Pons (tissue), 1 donor: ENCODE measurements around the gene OPCML.

Experiments
- DNase-seq: peaks from one replicate; pipeline ENCODE4 v3.0.0-alpha.2; 2016; ENCODE audit warnings: low spot score

Gene OPCML

DNA sequence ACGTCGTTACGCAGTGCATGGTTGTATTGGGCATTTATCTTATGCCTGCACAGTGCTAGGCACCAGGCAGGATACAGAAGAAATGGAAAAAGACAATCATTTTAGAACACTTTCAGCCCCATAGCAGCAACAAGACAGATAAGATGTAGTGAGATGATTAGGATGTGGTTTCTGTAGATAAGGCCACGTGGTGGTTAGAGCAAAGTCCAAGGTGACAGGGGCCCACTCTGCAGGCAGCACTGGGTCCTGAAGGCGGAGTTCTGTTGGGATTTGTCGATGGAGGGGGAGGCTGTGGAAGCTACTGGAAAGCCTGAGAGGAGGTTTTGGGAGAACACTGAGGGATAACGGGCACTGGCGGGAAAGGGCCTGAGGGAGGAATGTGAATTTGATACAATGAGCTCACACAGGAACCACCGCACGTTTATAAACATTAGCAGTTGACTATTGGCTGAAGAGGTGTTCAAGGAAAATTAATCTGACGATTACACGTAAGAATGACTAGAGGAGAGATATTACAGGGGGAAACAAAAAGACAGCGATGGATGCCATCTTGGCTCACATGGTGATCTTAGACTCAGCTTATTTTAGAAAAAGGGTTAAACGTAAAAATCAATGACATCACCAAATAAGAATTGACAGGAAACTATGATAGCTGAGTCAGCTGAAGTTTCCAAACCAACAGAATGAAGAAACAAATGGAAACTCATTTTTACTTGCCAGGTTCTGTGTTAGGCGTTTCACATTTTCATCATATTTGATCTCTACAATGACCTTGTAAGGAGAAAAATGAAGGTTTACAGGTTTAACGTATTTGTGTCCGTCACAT lies 551.0 kb downstream of the OPCML start:
- no peak for DNase-seq

DNA sequence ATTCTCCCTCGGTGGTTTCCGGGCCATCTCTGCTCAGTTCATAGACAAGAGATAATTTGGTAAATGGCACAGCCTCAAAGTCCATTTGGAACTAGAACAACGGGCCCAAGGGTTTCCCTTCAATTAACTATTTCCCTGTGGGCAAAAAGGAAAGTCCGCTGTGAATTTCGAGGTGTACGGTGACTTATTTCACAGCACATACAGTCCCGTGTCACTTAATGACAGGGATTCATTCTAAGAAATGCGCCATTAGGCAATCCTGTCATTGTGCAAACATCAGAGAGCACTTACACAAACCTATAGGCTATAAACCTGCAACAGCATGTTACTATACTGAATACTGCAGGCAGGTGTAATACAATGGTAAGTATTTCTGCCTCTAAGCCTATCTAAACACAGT lies 551.6 kb downstream of the OPCML start:
- no peak for DNase-seq

DNA sequence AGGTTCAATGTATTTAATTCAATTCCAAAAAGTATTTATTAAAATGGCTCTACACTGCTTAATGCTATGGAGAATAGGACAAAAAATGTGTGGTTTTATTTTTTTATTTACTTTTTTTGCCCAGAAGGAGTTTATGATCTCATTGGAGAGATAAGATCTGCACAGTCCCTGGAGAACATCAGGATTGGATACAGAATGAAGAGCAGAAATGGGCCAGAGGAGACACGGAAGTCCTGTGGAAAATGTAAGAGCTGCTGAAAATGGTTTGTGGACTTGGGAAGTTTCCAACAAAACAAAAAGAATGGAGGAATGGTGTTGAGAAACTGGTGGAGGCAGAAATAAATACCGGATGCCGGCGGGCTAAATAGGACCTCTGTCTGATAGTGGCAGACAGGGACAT lies 554.6 kb downstream of the OPCML start:
- no peak for DNase-seq

DNA sequence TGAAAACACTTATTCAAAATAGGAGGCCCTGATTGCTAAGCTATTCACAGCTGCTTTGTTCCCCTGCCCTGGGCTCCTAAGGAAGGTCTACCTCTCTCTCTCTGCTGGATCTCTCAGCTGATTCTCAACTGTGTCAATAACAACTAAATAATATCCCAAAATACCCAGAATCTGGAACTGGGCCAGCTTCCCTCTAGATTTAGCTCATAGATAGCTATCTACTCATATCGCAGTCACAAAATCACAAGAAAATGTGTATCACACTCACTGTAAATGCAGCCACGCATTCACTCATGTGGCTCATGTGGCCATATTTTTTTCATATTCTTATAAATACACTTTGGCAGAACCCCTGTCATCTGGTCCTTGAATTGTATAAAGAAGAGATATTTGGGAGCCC lies 555.1 kb downstream of the OPCML start:
- DNase-seq, result no peak

DNA sequence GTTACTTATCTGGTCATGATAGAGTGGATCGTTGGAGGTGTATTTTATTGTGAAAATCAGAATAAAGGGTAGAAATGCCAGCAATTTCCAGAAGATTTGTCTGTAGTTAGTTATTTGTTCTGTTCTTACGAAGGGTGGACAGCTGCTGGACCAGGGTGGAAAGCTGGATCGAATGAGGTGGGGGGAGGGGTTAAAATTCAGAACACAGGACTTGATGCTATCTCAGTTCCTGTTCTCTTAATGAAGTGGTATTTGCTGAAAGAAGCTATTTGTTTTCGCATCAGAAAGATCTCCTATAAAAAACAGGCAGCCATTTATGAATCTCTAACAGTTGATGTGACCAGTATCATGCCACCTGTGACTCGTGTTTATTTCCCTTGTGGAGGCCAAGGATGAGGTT lies 556.2 kb downstream of the OPCML start:
- no peak for DNase-seq

DNA sequence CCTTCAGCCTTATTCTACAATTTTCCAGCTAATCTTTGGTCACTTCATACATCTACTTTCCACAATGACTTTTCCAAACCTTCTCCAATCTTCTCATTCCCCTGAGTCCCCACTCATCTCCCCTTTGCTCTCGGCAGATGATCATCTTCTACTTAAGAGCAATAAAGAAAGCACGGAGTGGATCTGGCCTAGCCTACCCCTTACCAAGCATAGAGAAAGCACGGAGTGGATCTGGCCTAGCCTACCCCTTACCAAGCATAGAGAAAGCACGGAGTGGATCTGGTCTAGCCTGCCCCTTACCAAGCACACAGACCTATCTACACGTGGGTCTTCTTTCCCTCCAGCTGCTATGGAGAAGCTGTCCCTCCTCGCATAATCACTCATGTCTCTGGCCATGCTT lies 558.6 kb downstream of the OPCML start:
- no peak for DNase-seq

DNA sequence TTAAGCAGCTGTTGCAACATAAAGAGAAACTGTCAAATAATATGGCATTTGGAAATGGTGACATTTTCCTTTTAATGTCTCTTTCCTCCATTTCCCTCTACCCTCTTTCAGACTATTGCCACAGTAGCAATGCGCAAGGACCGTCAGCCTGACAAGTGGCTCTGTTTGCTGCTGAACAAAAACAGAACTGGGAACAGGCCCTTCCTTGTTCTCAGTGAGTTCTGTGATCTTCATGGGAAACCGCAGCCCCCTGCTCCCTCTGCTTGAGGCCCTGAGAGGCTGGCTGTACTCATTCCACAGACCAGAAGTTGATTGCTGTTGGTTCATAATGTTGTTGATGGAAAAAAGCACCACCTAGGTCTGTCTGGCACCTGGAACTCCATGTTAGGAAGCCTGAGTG lies 559.7 kb downstream of the OPCML start:
- DNase-seq, result peak; percentile 94

DNA sequence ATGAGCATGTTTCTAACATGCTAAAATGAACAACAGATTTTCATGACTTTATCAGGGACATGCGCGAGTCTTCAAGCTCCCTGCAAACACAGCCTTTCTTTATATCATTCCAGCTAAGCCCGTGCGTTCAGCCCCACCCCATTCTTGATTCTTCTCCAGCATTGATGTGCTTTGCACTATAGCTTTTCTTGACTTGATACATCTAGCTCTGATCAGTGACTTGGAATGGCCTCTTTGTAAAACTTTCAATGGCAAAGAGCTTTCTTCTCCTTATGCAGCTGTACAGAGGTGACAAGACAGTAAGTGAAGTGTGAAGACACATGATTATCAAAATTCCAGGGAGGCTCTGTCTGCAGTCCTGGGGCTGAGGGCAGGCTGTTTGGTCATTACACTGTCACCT lies 561.0 kb downstream of the OPCML start:
- DNase-seq, result peak; percentile 38

DNA sequence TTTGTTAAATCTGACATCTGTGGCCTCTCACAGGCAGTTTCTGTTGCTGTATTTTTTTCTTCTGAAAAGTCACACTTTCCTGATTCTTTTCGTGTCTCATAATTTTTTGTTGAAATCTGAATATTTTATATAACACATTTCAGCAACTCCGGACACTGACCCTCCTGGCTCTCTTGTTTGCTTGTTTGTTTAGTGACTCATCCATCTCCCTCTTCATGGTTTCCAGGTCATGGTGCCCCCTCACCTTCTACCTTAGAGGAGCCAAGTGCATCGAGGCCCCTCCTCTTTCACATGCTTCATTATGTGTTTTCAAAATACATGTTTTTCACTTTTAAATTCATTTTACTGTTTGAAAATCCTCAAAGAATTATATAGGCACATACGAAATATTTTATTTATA lies 562.4 kb downstream of the OPCML start:
- DNase-seq, result no peak

DNA sequence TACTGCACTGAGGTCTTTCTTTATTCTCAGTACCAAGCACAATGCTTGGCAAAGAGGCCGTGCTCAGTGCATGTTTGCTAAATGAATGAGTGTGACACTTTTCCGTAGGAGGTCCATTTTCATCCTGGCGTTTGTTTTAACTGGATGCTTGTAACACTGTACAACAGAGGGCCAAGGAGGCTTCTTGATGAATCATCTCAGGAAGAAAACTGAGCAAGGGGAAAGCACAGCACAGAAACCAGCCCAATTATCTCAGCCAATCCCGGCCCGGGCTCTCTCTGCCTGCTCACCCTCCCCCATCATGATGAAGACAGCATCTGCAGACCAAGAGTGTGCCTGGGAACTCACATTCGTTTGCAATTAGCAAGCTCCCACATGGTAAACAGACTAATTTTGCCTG lies 570.3 kb downstream of the OPCML start:
- peak; percentile 71 for DNase-seq

DNA sequence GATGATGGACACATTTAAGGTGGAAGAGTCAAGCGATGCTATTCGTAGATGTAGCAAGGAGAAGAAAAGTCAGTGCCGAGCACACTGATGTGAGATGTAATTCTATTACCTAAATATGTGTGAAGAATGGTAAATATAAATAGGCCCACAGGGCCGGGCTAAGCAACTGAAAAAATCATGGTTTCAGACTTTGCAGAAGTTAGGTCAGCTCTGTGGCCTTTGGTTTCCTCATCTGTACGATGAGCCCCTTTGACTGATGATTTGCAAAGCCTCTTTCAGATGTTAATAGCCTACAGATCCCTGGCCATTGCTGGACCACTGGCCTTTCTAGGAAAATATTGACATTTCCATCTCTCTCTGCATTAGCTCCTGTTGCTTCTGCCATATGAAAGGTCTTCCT lies 570.8 kb downstream of the OPCML start:
- DNase-seq, result no peak

DNA sequence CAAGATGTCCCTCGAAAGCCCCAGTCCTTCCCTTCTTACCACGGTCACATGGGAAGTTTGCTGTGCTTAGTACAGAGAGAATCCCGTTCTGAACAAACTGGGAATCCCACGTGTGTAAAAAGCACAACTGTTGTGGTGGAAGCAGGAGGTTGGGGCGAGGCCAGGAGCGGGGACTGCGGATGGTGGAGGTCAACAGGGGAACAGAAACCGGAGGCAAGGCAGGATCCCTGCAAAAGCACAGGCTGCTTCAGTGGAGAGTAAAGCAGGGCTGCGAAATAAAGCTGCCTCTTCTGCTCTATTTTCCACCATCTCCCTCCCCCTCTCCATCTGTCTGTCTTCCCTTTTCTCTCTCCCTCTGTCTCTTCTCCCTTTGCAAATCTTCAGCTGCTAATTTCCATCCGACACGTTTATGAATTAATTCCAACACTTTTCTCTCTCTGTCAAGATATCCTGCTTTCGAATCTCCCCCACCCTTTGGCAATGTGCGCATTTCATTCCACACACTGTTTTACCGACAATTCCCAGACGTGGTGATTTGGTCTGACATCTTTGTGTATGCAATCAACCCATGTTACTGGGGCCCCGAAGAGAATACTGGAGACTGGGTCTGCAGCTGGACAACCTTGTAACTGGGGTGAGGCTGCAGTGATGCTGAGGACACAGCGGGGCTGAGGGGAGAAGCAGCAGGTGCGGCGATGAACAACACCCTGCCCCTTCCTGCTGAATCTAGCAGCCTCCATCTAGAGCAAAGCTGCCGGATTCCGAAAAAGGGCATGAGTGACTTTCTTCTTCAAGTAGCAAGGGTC lies 571.8 kb downstream of the OPCML start:
- DNase-seq, result no peak

DNA sequence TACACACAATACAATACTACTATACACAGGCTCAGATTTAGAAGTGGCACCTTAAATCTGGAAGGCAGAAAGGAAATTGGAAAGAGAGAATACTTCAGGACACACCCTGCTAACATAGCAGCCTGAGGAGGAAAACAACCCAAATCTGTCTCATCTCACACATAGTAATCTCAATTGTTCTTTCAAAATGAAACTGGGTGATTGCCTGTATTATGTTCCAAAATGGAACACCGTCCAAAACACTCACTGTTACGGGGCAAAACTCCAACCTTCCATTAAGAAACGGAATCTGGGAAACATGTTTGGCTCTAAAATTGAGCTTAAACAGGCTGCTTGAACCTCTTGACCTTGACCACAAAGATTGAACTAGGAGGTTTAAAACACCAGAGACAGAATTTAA lies 572.6 kb downstream of the OPCML start:
- no peak for DNase-seq

DNA sequence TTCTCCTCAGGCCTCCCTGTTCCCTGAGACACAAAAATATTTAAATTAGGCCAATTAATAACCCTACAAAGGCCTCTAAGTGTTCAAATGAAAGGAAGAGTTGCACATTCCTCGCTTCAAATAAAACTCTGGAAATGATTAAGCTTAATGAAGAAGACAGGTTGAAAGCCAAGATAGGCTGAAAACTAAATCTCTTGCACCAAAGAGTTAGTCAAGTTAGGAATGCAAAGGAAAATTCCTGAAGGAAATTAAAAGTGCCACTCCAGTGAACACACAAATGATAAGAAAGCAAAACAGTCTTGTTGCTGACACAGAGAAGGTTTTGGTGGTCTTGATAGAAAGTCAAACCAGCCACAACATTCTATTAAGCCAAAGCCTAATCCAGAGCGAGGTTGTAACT lies 574.4 kb downstream of the OPCML start:
- no peak for DNase-seq

DNA sequence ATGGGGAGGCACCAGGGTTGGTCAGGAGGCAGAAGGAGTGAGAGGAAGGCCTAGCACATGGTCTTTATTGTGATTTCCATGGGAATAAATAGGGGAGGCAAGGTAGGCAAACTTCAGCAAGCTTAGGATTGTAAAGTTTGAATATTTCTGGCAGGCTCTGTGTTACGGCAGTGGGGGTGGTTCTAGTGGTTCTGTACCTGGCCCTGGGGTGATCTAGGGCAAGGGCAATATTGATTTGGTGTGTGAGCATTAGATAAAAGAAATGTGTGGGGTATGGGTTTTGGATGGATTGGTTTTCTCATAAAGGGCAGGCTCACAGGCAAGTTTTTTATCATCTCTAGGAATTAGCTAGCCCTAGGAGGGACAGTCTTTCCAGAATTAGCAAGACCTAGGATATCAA lies 584.0 kb downstream of the OPCML start:
- DNase-seq, result no peak

DNA sequence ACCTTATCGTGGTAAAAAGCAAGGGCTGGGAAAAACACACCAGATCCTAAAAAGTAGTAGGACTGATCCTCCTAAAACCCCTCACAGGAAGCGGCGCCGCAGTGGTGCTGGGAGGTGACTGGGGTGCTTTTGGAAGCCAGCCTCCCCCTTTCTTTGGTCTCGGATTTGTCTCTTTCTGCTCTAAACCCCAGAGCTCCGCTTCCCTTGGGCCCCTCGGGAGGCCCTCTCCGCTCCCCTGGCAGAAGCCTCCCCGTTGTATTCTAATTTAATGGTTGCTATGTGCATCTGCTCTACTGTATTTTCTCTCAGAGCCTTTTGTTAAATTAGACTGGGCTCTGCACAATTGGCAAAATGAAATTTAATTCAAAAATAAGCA lies 587.7 kb downstream of the OPCML start:
- no peak for DNase-seq

DNA sequence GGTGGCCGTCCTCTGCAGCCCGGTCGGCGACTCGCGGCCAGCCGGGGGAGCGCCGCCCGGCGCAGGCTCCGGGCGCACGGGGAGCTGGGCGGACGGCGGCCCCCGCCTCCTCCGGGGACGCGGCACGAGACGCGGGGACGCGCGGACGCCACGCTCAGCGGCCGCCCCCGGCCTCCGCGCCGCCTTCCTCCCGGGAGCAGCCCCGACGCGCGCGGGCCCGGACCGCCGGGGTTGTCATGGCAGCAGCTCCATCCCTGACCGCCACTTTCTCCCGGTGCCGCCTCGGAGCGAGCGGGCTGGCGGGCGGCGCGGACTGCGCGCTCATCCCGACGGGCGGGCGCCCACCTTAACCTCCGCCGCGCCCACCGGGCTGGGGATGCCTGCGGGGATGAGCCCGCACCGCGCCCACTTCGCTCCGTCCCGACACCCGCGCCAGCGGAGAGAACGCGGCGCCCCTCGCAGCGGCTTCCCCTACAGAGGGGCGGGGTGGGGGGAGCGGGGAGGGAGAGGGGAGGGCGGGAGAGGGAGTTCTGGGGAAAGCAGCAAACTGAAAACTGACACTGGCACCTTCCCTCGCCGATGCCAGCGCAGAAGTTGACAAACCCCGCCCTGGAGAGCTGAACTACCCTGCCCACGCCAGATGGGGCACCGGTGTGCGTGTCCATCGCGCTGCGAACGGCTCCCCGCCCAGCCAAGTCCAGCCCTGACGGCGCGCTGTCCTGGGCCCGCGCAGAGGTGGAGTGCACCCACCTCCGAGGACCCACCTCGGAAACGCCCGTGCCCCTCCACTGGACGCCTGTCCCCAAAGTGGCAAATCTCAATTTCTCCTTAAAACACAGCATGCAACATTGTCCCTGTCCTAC lies 588.4 kb downstream of the OPCML start:
- DNase-seq, result no peak

DNA sequence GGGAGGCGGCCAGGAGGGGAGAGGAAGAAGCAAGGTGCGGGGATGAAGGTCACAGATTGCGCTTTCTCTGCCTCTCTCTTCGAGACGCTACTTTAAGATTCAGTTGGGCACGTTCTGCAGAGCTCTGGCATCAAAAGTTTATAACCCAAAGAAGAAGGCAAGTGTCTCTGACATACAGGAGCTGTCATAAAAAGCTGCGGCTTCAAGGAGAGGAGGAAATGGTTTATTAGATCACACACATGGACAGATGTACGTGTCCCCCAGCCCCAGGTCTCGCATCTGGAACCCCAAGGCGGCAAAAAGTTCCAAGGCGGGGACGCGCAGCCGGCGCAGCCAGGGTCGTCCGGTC lies 589.0 kb downstream of the OPCML start:
- DNase-seq, result no peak

DNA sequence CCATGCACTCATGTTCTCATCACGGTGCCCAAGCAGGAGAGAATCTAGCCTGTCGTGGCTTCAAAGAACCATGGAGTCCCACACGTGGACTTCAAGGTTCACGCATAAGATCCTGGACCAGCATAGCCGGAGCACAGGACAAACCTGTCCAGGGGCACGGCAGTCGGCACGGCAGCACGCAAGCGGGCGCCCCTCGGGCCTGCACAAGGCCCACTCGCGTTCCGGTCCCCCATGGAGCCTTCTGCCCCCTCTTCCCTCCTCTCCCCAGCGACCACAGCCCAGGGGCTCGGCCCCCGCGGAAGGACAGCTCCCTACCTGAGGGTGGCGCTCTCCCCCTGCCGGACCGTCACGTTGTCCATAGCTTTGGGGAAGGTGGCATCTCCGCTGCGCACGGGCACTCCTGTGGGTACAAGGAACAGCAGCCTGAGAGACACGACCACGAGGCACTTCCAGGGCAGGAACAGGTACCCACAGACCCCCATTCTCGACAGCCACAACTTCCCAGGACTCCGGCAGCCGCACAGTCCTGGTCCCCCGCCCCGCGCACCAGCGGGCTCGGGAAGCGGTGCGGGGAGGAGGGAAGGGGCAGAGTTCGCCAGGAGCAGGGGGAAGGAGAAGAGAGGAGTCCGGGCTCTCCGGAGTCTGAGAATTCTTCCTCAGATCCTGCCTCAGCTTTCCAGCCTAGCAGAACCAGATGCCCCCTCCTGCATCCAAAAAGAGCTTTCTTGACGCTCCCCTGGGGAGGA lies 589.5 kb downstream of the OPCML start:
- no peak for DNase-seq

DNA sequence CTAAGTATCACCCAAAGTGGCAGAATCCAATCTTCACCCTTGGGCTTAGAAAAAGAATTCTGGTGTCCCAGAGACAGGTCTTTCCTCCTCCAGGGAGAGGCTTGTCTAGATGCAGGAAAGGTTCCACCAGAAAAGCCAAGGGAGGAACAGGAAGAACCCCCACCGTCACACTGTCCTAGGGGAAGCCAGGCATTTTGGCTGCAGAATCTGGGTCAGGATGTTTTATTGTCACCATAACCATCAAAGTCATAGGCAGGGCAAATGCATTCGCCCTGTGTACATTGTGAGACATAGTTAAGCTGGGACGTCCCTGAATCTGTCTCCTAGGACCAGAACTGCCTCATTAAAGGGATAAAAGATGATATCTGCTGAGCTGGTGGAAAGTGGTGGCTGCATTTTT lies 590.5 kb downstream of the OPCML start:
- DNase-seq, result no peak

DNA sequence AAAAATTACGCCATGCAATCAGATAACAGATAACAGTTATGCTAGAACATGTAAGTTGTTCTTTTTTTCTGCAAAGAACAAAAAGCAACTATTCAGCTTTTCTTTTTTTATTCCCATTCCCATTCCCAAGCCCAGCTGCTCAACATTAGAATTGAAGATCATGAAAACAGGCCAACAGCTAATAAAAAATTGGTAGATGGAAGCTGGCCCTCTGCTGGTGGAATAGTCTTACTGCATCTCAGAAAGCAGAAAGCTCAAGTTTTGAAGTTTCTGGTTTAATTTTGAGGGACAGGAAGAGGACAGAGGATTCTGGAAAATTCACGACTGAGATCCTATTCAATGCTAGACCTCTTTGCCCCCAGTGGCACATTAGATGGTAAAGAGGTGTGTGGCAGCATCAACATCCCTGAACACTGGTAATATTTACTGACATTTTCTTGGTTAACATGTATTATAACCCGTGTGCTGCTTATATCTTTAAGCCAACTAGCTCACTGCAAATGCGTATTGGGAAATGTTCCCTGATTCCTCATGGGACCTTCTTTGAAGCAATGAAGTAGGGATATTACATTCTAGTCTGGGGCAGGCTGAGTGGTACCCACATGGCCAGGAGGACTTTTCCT lies 591.2 kb downstream of the OPCML start:
- DNase-seq, result peak; percentile 67

DNA sequence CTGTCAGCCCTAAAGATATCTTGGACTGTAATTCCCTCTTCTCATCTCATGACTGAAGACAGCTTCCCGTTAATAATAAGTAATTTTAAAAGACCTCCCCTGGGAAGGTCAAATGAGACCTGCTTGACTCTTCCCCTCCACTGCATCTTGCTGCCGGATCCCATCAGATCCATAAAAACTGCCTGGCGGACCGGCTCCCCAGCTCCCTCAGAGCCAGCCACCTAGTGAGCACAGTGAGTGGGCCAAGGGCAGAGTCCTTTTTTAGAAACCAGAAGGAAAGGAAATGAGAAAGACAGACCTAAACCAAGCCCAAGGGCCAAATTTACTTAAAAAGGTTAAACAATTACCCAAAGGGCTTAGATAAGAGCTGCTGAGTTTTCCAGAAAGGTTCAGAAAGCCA lies 595.3 kb downstream of the OPCML start:
- no peak for DNase-seq
